Hepatocyte (in vitro differentiated cells): ENCODE results near the gene ADPGK. TPM values are rescaled to one million over a fixed set of nuclear protein-coding genes. Genes with fewer than 3 reads are reported as not detected.

Experiments
- DNase-seq: peaks from one replicate; pipeline ENCODE4 v3.0.0-alpha.2; 2016; ENCODE audit warnings: low spot score
- H2AFZ ChIP-seq: fragments of 200-600 bp; sonication (generic); 2 replicates; pipeline ENCODE4 v1.6.0; 2016; ENCODE audit warnings: antibody characterized with exemption, mild to moderate bottlenecking
- H3K27ac ChIP-seq: fragments of 200-600 bp; sonication (generic); 2 replicates; pipeline ENCODE4 v1.5.1; 2016; ENCODE audit warnings: mild to moderate bottlenecking
- H3K27me3 ChIP-seq: fragments of 200-600 bp; sonication (generic); 2 replicates; pipeline ENCODE4 v1.6.1; 2016
- H3K36me3 ChIP-seq: fragments of 200-600 bp; sonication (generic); replicated peaks from 2 replicates; pipeline ENCODE4 v1.5.1; 2016; ENCODE audit warnings: low read depth; ENCODE audit not compliant: insufficient read depth
- H3K4me1 ChIP-seq: fragments of 200-600 bp; sonication (generic); 2 replicates; pipeline ENCODE4 v1.5.1; 2016; ENCODE audit warnings: mild to moderate bottlenecking, moderate library complexity; ENCODE audit not compliant: insufficient read depth
- H3K4me2 ChIP-seq: fragments of 200-600 bp; sonication (generic); 2 replicates; pipeline ENCODE4 v1.6.0; 2016
- H3K4me3 ChIP-seq: fragments of 200-600 bp; sonication (generic); 2 replicates; pipeline ENCODE4 v1.5.1; 2016; ENCODE audit warnings: mild to moderate bottlenecking
- H3K79me2 ChIP-seq: fragments of 200-600 bp; sonication (generic); 2 replicates; pipeline ENCODE4 v1.6.0; 2017; ENCODE audit warnings: mild to moderate bottlenecking
- H3K9me2 ChIP-seq: fragments of 200-600 bp; sonication (generic); replicated peaks from 2 replicates; pipeline ENCODE4 v1.6.0; 2017; ENCODE audit warnings: mild to moderate bottlenecking; ENCODE audit not compliant: insufficient read depth
- H3K9me3 ChIP-seq: fragments of 200-600 bp; sonication (generic); 2 replicates; pipeline ENCODE4 v1.5.1; 2016; ENCODE audit warnings: low read depth, mild to moderate bottlenecking
- H4K20me1 ChIP-seq: fragments of 200-600 bp; sonication (generic); 2 replicates; pipeline ENCODE4 v1.6.0; 2016; ENCODE audit warnings: mild to moderate bottlenecking; ENCODE audit not compliant: insufficient read depth, poor library complexity, severe bottlenecking
- EZH2 ChIP-seq: fragments of 200-600 bp; sonication (generic); IDR thresholded peaks from 2 replicates; pipeline ENCODE4 v1.6.1; 2016; ENCODE audit warnings: antibody characterized with exemption, mild to moderate bottlenecking, borderline replicate concordance
- EZH2phosphoT487 ChIP-seq: fragments of 200-600 bp; sonication (generic); IDR thresholded peaks from one replicate; pipeline ENCODE4 v1.6.1; 2018; ENCODE audit warnings: antibody characterized with exemption, mild to moderate bottlenecking, low read depth, moderate library complexity; ENCODE audit not compliant: unreplicated experiment, severe bottlenecking
- WGBS: methylation state at CpG from one replicate; pipeline ENCODE4 v1.1.6; 2016; ENCODE audit warnings: low lambda C conversion rate; ENCODE audit errors: missing lambda C conversion rate; 5-methylcytosine and 5-hydroxymethylcytosine counted together
- polyA plus RNA-seq: library from polyadenylated mRNA; unstranded; fragments of >200 nt; fragmentation: Nextera tagmentation; extraction: Ambion mirVana; gene quantifications from 2 replicates; pipeline ENCODE4 v1.2.1, GENCODE V29; 2016
- total RNA-seq: library from RNA; depleted of rRNA; stranded (reverse); fragments of >200 nt; gene quantifications from 2 replicates; pipeline ENCODE4 v1.2.3, GENCODE V29; 2014
- TF ChIP-seq, protein P1 (sequence below): fragments of 200-600 bp; sonication (generic); IDR thresholded peaks from 2 replicates; pipeline ENCODE4 v1.5.1; 2016; ENCODE audit warnings: antibody characterized with exemption, mild to moderate bottlenecking; ENCODE audit not compliant: poor library complexity

The ADPGK gene
- total and polyA plus RNA-seq, 2 experiments from 2014 or later, result 59.2 to 67.3 TPM

DNA sequence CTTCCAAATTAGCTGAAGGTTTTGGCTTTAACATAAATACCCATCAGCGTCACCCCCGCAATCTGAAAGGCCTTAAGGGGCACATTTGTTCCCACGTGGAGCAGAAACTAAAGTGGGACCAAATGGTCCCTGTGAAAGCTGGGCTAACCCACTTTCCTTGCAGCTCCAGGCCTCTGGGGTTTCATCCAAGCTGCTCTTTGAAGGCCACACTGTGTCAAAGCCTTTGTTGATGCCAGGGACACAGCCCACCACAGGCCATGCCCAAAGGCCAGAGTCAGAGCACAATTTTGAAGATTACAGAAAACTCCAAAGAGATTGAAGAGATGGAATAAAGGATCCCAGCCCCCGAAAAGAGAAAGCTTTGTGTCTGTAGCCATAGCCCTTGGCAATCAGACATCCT lies 2.7 kb upstream of the ADPGK start:
- H3K4me1 ChIP-seq, result peaks cover 24% of the 10 kb centered on the region
- no peak for TF ChIP-seq EZH2phosphoT487
- TF ChIP-seq EZH2, result no peak
- TF ChIP-seq, protein P1, sequence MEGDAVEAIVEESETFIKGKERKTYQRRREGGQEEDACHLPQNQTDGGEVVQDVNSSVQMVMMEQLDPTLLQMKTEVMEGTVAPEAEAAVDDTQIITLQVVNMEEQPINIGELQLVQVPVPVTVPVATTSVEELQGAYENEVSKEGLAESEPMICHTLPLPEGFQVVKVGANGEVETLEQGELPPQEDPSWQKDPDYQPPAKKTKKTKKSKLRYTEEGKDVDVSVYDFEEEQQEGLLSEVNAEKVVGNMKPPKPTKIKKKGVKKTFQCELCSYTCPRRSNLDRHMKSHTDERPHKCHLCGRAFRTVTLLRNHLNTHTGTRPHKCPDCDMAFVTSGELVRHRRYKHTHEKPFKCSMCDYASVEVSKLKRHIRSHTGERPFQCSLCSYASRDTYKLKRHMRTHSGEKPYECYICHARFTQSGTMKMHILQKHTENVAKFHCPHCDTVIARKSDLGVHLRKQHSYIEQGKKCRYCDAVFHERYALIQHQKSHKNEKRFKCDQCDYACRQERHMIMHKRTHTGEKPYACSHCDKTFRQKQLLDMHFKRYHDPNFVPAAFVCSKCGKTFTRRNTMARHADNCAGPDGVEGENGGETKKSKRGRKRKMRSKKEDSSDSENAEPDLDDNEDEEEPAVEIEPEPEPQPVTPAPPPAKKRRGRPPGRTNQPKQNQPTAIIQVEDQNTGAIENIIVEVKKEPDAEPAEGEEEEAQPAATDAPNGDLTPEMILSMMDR, result no peak
- peaks cover 18% of the 10 kb centered on the region for H3K79me2 ChIP-seq
- H3K27me3 ChIP-seq, result no peaks in the 10 kb centered on the region
- H3K36me3 ChIP-seq, result no peaks in the 10 kb centered on the region
- peak overlapping the region; percentile 33 for H2AFZ ChIP-seq
- no peaks in the 10 kb centered on the region for H3K9me2 ChIP-seq
- 92% methylated on average over 4 of the region's 4 CpGs for WGBS
- H3K4me3 ChIP-seq, result no peak overlapping the region
- no peak for DNase-seq
- H3K9me3 ChIP-seq, result no peaks in the 10 kb centered on the region
- peaks cover 4% of the 10 kb centered on the region for H4K20me1 ChIP-seq
- no peak overlapping the region for H3K4me2 ChIP-seq
- peak overlapping the region; percentile 97 for H3K27ac ChIP-seq

DNA sequence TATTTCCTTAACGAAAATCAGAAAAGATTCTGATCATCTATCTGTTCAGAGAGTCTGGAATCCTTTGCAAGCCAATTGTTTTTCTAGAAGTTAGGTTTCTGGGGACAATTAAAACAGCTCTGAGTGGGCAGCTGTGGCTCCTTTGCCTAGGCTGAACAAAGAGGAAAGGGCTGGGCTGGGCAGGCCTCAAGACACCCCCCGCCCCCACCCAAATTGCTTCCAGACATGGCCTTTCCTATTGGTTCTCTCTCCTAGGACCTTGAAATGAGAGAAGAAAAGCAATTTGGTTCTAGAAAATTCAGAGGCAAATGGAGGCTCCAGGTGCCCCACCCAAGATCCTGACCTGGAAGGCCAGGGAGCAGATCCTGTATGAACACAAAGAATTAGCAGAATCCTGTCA lies 2.3 kb upstream of the ADPGK start:
- Histone ChIP-seq H3K27me3 (no peaks in the 10 kb centered on the region), H3K27ac (peak overlapping the region; percentile 97), H3K4me3 (no peak overlapping the region), H3K4me2 (no peak overlapping the region), H3K9me2 (no peaks in the 10 kb centered on the region), H3K79me2 (peaks cover 22% of the 10 kb centered on the region), H3K36me3 (no peaks in the 10 kb centered on the region), H3K4me1 (peaks cover 24% of the 10 kb centered on the region), H2AFZ (peak overlapping the region; percentile 33), H4K20me1 (peaks cover 4% of the 10 kb centered on the region), H3K9me3 (no peaks in the 10 kb centered on the region)
- TF ChIP-seq, protein P1, result no peak
- TF ChIP-seq EZH2phosphoT487 (no peak), EZH2 (no peak)
- 88% methylated on average over 2 of the region's 2 CpGs for WGBS
- DNase-seq, result no peak

DNA sequence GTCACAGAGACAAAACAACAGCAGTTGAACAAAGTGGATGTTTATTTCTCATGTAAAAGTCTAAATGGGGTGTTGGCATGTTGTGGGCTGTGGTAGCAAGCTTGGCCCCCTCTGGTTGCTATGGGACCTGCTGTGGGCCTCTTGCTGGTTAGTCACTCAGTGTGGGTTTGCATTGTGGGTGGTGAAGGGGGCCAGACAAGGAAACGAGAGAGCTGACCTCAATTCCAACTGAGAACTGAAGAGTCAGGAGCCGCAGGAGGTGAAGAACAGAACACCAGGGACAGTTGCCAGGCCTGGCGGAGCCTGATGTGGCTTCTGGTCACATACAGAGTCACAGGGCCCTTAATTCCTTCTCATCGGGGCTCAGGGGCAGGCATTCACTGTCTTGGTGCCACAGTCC lies 1.9 kb upstream of the ADPGK start:
- no peaks in the 10 kb centered on the region for H3K9me2 ChIP-seq
- peaks cover 4% of the 10 kb centered on the region for H4K20me1 ChIP-seq
- H3K36me3 ChIP-seq, result no peaks in the 10 kb centered on the region
- H3K4me3 ChIP-seq, result no peak overlapping the region
- DNase-seq, result peak; percentile 52
- 59% methylated on average over 4 of the region's 4 CpGs for WGBS
- no peaks in the 10 kb centered on the region for H3K9me3 ChIP-seq
- no peak overlapping the region for H3K4me2 ChIP-seq
- peak overlapping the region; percentile 33 for H2AFZ ChIP-seq
- peak overlapping the region; percentile 97 for H3K27ac ChIP-seq
- H3K4me1 ChIP-seq, result peaks cover 24% of the 10 kb centered on the region
- H3K79me2 ChIP-seq, result peaks cover 26% of the 10 kb centered on the region
- H3K27me3 ChIP-seq, result no peaks in the 10 kb centered on the region
- no peak for TF ChIP-seq EZH2
- no peak for TF ChIP-seq EZH2phosphoT487

DNA sequence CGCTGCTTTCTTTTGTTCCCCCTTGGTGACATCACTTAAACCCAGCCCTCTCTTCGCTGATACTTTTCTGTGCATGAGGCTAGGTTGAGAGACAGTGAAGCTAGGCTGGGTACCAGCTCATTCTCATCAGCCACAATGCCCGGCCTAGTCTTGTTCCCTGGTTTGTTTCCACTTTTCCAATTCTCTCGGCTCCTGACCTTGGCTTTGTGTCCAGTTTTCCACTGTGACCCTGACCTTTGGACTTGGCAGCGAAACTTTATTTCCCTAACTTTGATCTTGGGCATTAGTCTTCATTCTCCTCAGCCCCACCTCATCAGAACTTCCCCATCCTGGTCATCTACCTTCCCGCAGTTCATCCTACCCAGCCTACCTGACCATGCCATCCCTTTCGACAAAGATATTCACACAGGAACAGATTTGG lies 908 bp upstream of the ADPGK start:
- 64% methylated on average over 7 of the region's 7 CpGs for WGBS
- peaks cover 24% of the 10 kb centered on the region for H3K4me1 ChIP-seq

More for the DNA sequence above, 908 bp upstream of the ADPGK start:
- Histone ChIP-seq H3K27me3 (no peaks in the 10 kb centered on the region), H4K20me1 (peaks cover 4% of the 10 kb centered on the region), H3K27ac (peak overlapping the region; percentile 97), H3K4me2 (peak overlapping the region; percentile 88), H3K36me3 (no peaks in the 10 kb centered on the region), H3K4me3 (no peak overlapping the region), H3K79me2 (peaks cover 36% of the 10 kb centered on the region), H3K9me2 (no peaks in the 10 kb centered on the region), H2AFZ (peak overlapping the region; percentile 96), H3K9me3 (no peaks in the 10 kb centered on the region)
- no peak for DNase-seq
- TF ChIP-seq EZH2, result no peak
- no peak for TF ChIP-seq EZH2phosphoT487
- TF ChIP-seq, protein P1, result no peak
